IMR-90 (cell line): ENCODE data around the gene DNTTIP2. TPM values are rescaled to one million over a fixed set of nuclear protein-coding genes. Genes with fewer than 3 reads are reported as not detected.

ENCODE experiments used
- ATAC-seq: fragments of 200-7000 bp; cut with Tn5 transposase; 2 replicates; pipeline ENCODE4 v1.9.1; 2020; ENCODE audit warnings: low read depth, mild to moderate bottlenecking, moderate library complexity
- BruUV-seq: library from RNA; stranded (reverse); fragments of 400-500 nt; replicated peaks from 2 replicates; lab custom pipeline; 2021; lab: Mats Ljungman, UMichigan
- CTCF ChIA-PET: fragments of 300-600 bp; formaldehyde crosslinking; extraction: SDS; loops from one replicate; lab custom pipeline; 2021; ENCODE audit warnings: antibody characterized with exemption; lab: Yijun Ruan, JAX
- POLR2A ChIA-PET: fragments of 300-600 bp; sonication (Branson Sonifier 250); formaldehyde crosslinking; loops from one replicate; lab custom pipeline; 2022; ENCODE audit warnings: antibody characterized with exemption; ENCODE audit not compliant: unreplicated experiment; lab: Charles Lee
- DNase-seq: peaks from one replicate; pipeline ENCODE4 v3.0.0; 2013
- H2AFZ ChIP-seq: replicated peaks from 2 replicates; pipeline ENCODE3; 2013; ENCODE audit warnings: low read length, mild to moderate bottlenecking; ENCODE audit not compliant: poor library complexity
- H2AK5ac ChIP-seq: 2 replicates; pipeline ENCODE4 v1.6.1; 2013; ENCODE audit warnings: low read depth, low read length, inconsistent platforms
- H2AK9ac ChIP-seq: replicated peaks from 2 replicates; pipeline ENCODE3; 2013; ENCODE audit warnings: mild to moderate bottlenecking, low read depth, low read length, moderate library complexity; ENCODE audit not compliant: poor library complexity
- H2BK120ac ChIP-seq: 2 replicates; pipeline ENCODE4 v1.6.1; 2013; ENCODE audit warnings: low read depth, low read length, inconsistent platforms
- H2BK15ac ChIP-seq: 3 replicates; pipeline ENCODE4 v1.6.1; 2013; ENCODE audit warnings: low read depth, low read length, inconsistent platforms
- H2BK20ac ChIP-seq: 2 replicates; pipeline ENCODE4 v1.6.1; 2013; ENCODE audit warnings: low read depth, mild to moderate bottlenecking, inconsistent platforms, low read length, moderate library complexity
- H2BK5ac ChIP-seq: 2 replicates; pipeline ENCODE4 v1.6.1; 2013; ENCODE audit warnings: mild to moderate bottlenecking, low read depth, low read length, inconsistent platforms; ENCODE audit not compliant: poor library complexity, severe bottlenecking
- H3K14ac ChIP-seq: replicated peaks from 2 replicates; pipeline ENCODE4 v1.6.1; 2013; ENCODE audit warnings: low read depth, low read length, inconsistent platforms
- H3K18ac ChIP-seq: 2 replicates; pipeline ENCODE4 v1.6.1; 2013; ENCODE audit warnings: low read depth, low read length, control low read depth
- H3K23ac ChIP-seq: 2 replicates; pipeline ENCODE4 v1.6.1; 2013; ENCODE audit warnings: low read depth, low read length, inconsistent platforms
- H3K27ac ChIP-seq: 2 replicates; pipeline ENCODE4 v1.5.1; 2013; ENCODE audit warnings: mild to moderate bottlenecking, control low read depth, low read length; ENCODE audit not compliant: insufficient read depth
- H3K27me3 ChIP-seq: 2 replicates; pipeline ENCODE4 v1.6.1; 2013; ENCODE audit warnings: low read length; ENCODE audit not compliant: control insufficient read depth, insufficient read depth
- H3K36me3 ChIP-seq: 2 replicates; pipeline ENCODE4 v1.6.1; 2013; ENCODE audit warnings: low read length, mixed read lengths; ENCODE audit not compliant: control insufficient read depth, insufficient read depth
- H3K4ac ChIP-seq: 2 replicates; pipeline ENCODE4 v1.6.1; 2013; ENCODE audit warnings: low read depth, low read length, inconsistent platforms
- H3K4me1 ChIP-seq: 2 replicates; pipeline ENCODE4 v1.6.1; 2013; ENCODE audit warnings: low read length, mixed read lengths; ENCODE audit not compliant: control insufficient read depth, insufficient read depth
- H3K4me2 ChIP-seq: 2 replicates; pipeline ENCODE4 v1.6.1; 2013; ENCODE audit warnings: low read depth, mild to moderate bottlenecking, control low read depth, low read length, moderate library complexity
- H3K4me3 ChIP-seq: 2 replicates; pipeline ENCODE4 v1.5.1; 2013; ENCODE audit warnings: low read depth, mild to moderate bottlenecking, control low read depth, low read length, moderate library complexity; ENCODE audit not compliant: insufficient read depth
- H3K56ac ChIP-seq: 2 replicates; pipeline ENCODE4 v1.6.1; 2013; ENCODE audit warnings: low read length, inconsistent platforms; ENCODE audit not compliant: insufficient read depth; ENCODE audit errors: extremely low read depth
- H3K79me1 ChIP-seq, 2 experiments: 2 replicates each; pipeline ENCODE4 v1.6.1; 2013; ENCODE audit warnings: low read length in 2 of 2, inconsistent platforms in 1 of 2, low read depth in 1 of 2
- H3K9ac ChIP-seq: 2 replicates; pipeline ENCODE4 v1.6.1; 2013; ENCODE audit warnings: low read depth, low read length, control low read depth
- H3K9me1 ChIP-seq: 2 replicates; pipeline ENCODE4 v1.6.1; 2013; ENCODE audit warnings: low read length, inconsistent platforms; ENCODE audit not compliant: insufficient read depth
- H3K9me3 ChIP-seq: 2 replicates; pipeline ENCODE4 v1.6.1; 2013; ENCODE audit warnings: low read length; ENCODE audit not compliant: control insufficient read depth, insufficient read depth
- H4K20me1 ChIP-seq: 2 replicates; pipeline ENCODE4 v1.6.1; 2013; ENCODE audit warnings: low read length, inconsistent platforms; ENCODE audit not compliant: insufficient read depth
- H4K5ac ChIP-seq: 2 replicates; pipeline ENCODE4 v1.6.1; 2013; ENCODE audit warnings: mild to moderate bottlenecking, low read depth, low read length, control low read depth
- H4K8ac ChIP-seq, 2 experiments: 2 replicates each; pipeline ENCODE4 v1.6.1; 2013; ENCODE audit warnings: low read depth in 2 of 2, low read length in 2 of 2, control low read depth in 1 of 2, inconsistent platforms in 1 of 2
- H4K91ac ChIP-seq: 2 replicates; pipeline ENCODE4 v1.6.1; 2013; ENCODE audit warnings: low read depth, low read length, inconsistent platforms; ENCODE audit not compliant: insufficient read depth
- BHLHE40 ChIP-seq: fragments of 150-350 bp; IDR thresholded peaks from 2 replicates; pipeline ENCODE4 v1.6.1; 2016; ENCODE audit warnings: mild to moderate bottlenecking, low read depth, low read length
- CHD1 ChIP-seq: IDR thresholded peaks from 2 replicates; pipeline ENCODE4 v1.6.1; 2012; ENCODE audit warnings: low read depth, low read length, improper control_type of control experiment
- MXI1 ChIP-seq: IDR thresholded peaks from 2 replicates; pipeline ENCODE4 v1.6.1; 2012; ENCODE audit warnings: low read depth, mild to moderate bottlenecking, low read length, moderate library complexity, borderline replicate concordance
- POLR2A ChIP-seq: IDR thresholded peaks from 2 replicates; pipeline ENCODE4 v1.6.1; 2012; ENCODE audit warnings: mild to moderate bottlenecking, low read depth, low read length
- RAD21 ChIP-seq: IDR thresholded peaks from 2 replicates; pipeline ENCODE4 v1.6.1; 2012; ENCODE audit warnings: low read length, improper control_type of control experiment
- SMC3 ChIP-seq: fragments of 150-350 bp; IDR thresholded peaks from 2 replicates; pipeline ENCODE4 v1.6.1; 2016; ENCODE audit warnings: low read depth, mild to moderate bottlenecking, antibody characterized with exemption, low read length, moderate library complexity
- WGBS, 2 experiments: methylation state at CpG; one replicate each; pipeline versions ENCODE4 v1.1.5 to v1.1.7; 2013; ENCODE audit warnings: missing lambda C conversion rate in 2 of 2; ENCODE audit not compliant: insufficient read length in 1 of 2; ENCODE audit errors: extremely low coverage in 2 of 2; 5-methylcytosine and 5-hydroxymethylcytosine counted together
- dilution Hi-C: fragments of 300-500 bp; cut with HindIII; formaldehyde crosslinking; loops from one replicate; pipeline ENCODE4 v1.14.3; 2018; ENCODE audit warnings: low sequenced_read_pairs; ENCODE audit not compliant: unreplicated experiment
- in situ Hi-C: fragments of 300-500 bp; cut with MboI; formaldehyde crosslinking; loops from 3 replicates; pipeline ENCODE4 v1.14.3; 2019; ENCODE audit warnings: low sequenced_read_pairs, inconsistent platforms, mixed read lengths
- intact Hi-C: fragments of 100-400 bp; cut with micrococcal nuclease; formaldehyde crosslinking; loops from 2 replicates; pipeline ENCODE4 v1.10.0; 2022
- polyA plus RNA-seq, 3 experiments: library from polyadenylated mRNA; depleted of rRNA; stranded (reverse); fragments of >200 nt; gene quantifications; 2 replicates each; pipeline ENCODE4 v1.2.3, GENCODE V29; 2012; ENCODE audit warnings: low replicate concordance in 1 of 3
- total RNA-seq: library from RNA; depleted of rRNA; stranded (reverse); fragments of >200 nt; gene quantifications from 2 replicates; pipeline ENCODE4 v1.2.3, GENCODE V29; 2012
- TF ChIP-seq, protein P1 (sequence below): conservative IDR thresholded peaks from 2 replicates; pipeline ENCODE4 v1.5.1; 2012; ENCODE audit warnings: mild to moderate bottlenecking, low read depth, low read length, improper control_type of control experiment
- TF ChIP-seq, protein P2 (sequence below): fragments of 150-350 bp; IDR thresholded peaks from 2 replicates; pipeline ENCODE4 v1.6.1; 2017; ENCODE audit warnings: mild to moderate bottlenecking, antibody characterized with exemption, low read length, low read depth

Gene DNTTIP2
- total and polyA plus RNA-seq, 2 of the 4 experiments (the other 2 are of a cell fraction): 14.2 to 24.4 TPM

DNA sequence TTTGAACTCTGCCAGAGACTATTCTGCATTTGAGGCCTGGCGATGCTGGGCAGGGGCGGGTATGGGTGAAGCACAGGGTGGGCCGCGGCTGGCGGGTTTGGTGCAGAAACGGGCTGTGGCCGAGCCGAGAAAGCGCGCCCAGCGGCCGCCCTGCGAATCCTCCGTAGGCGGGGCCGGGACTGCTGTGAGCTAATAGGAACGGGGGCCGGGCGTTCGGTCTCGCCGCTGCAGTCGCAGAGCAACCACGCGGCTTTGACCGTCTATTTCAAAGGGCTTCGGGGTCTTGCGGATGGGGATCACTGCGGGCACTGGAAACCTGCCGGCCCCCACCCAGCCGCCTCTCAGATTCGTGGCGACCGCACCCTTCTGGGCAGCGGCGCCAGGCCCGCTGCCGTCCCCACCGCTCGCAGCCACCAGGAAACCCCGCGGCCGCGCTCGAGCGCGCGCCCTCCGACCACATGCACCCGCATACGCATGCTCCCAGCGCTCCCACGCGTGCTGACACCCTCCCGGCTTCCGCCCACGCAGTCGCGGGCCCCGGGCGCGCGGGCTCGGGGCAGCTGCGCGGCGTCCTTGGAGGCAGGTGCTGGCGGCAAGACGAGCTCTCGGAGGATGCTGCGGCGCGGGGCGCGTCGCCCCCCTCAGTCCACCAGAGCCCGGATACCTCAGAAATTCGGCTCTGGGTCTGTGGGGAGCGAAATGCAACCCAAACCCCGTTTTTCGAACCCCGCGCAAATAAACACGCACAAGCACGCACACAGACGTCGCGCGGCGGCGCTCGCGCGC, 32.6 kb downstream of the DNTTIP2 start:
- WGBS, 2 experiments: 0% methylated on average over 56 of the region's 94 CpGs; no CpG with 5 or more reads in 1 of the 2 experiments
- Histone ChIP-seq H4K20me1 (peaks cover 6% of the 10 kb centered on the region; the same call in 1 of the 2 replicates), H4K91ac (peak overlapping the region; percentile 42), H2BK20ac (no peak overlapping the region; the same call in 1 of the 2 replicates), H3K18ac (peak overlapping the region; percentile 38; the same call in 1 of the 2 replicates), H3K27ac (peak overlapping the region; percentile 89), H2AK9ac (peak overlapping the region; percentile 63), H3K79me1 (no peaks in the 10 kb centered on the region), H3K9me3 (no peaks in the 10 kb centered on the region), H2AFZ (peak overlapping the region; percentile 100), H3K4me2 (peak overlapping the region; percentile 89), H4K8ac (peak overlapping the region in 1 of 2 experiments; percentile 52; a peak in 3 of 4 replicates), H3K4me3 (peak overlapping the region; percentile 92), H3K27me3 (no peaks in the 10 kb centered on the region), H2BK15ac (no peak overlapping the region), H3K23ac (peak overlapping the region; percentile 49; the same call in 1 of the 2 replicates), H3K9ac (peak overlapping the region; percentile 78), H3K36me3 (no peaks in the 10 kb centered on the region), H2BK120ac (peak overlapping the region; percentile 73), H3K4ac (peak overlapping the region; percentile 47), H4K5ac (peak overlapping the region; percentile 43; the same call in 1 of the 2 replicates), H3K56ac (peak overlapping the region; percentile 68), H3K14ac (peak overlapping the region; percentile 61), H3K9me1 (peaks cover 9% of the 10 kb centered on the region; the same call in 1 of the 2 replicates), H2AK5ac (no peak overlapping the region), H2BK5ac (peak overlapping the region; percentile 78), H3K4me1 (peaks cover 4% of the 10 kb centered on the region)
- TF ChIP-seq BHLHE40: peak; percentile 77
- peak; percentile 33; the same call in 1 of the 2 replicates for TF ChIP-seq POLR2A
- TF ChIP-seq, protein P1, sequence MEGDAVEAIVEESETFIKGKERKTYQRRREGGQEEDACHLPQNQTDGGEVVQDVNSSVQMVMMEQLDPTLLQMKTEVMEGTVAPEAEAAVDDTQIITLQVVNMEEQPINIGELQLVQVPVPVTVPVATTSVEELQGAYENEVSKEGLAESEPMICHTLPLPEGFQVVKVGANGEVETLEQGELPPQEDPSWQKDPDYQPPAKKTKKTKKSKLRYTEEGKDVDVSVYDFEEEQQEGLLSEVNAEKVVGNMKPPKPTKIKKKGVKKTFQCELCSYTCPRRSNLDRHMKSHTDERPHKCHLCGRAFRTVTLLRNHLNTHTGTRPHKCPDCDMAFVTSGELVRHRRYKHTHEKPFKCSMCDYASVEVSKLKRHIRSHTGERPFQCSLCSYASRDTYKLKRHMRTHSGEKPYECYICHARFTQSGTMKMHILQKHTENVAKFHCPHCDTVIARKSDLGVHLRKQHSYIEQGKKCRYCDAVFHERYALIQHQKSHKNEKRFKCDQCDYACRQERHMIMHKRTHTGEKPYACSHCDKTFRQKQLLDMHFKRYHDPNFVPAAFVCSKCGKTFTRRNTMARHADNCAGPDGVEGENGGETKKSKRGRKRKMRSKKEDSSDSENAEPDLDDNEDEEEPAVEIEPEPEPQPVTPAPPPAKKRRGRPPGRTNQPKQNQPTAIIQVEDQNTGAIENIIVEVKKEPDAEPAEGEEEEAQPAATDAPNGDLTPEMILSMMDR: 0 out of 2 replicates have a peak, but pooled peaks have one; percentile 13
- 0 out of 2 replicates have a peak, but pooled peaks have one; percentile 45 for TF ChIP-seq CHD1
- TF ChIP-seq RAD21: 0 out of 2 replicates have a peak, but pooled peaks have one; percentile 10
- TF ChIP-seq, protein P2, sequence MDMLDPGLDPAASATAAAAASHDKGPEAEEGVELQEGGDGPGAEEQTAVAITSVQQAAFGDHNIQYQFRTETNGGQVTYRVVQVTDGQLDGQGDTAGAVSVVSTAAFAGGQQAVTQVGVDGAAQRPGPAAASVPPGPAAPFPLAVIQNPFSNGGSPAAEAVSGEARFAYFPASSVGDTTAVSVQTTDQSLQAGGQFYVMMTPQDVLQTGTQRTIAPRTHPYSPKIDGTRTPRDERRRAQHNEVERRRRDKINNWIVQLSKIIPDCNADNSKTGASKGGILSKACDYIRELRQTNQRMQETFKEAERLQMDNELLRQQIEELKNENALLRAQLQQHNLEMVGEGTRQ: no peak
- no peak for TF ChIP-seq SMC3
- peak; percentile 51; the same call in 1 of the 2 replicates for TF ChIP-seq MXI1
- CTCF ChIA-PET: interaction anchor here (0.9 to 1.2 kb wide), 3 partner anchors 32 to 217 kb away, joined by 4 to 9 read pairs (median 5); partner anchors contain the start of gene GCLM
- in situ Hi-C loops (no loop called here), intact Hi-C loops (loop anchor here (2.0 to 5.0 kb wide), 2 partner anchors 499 to 542 kb away; partner anchors contain the start of gene DR1), dilution Hi-C loops (no loop called here)
- DNase-seq (peak; percentile 74), ATAC-seq (peak; percentile 61)
- no TSS peak for BruUV-seq
- POLR2A ChIA-PET: interaction anchor here (0.6 kb wide), 2 partner anchors 30 to 511 kb away, joined by 7 read pairs; no protein-coding TSS in a partner anchor
